Right lobe of liver (tissue), 6 donors: Measurements from ENCODE around the gene CAMTA1. TPM values are rescaled to one million over a fixed set of nuclear protein-coding genes. Genes with fewer than 3 reads are reported as not detected.

Experiments used
- ATAC-seq, 4 donors: fragments of 200-7000 bp; cut with Tn5 transposase; one replicate each; pipeline ENCODE4 v1.9.1; 2020; ENCODE audit warnings: mild to moderate bottlenecking in 4 of 4, moderate library complexity in 4 of 4
- DNase-seq, 3 donors: peaks; one replicate each; pipeline ENCODE4 v3.0.0-alpha.2; 2020
- H3K27ac ChIP-seq, 3 donors: fragments of 200-600 bp; one replicate each; pipeline ENCODE4 v1.8.0; 2022
- H3K27me3 ChIP-seq, 2 donors: fragments of 200-600 bp; one replicate each; pipeline ENCODE4 v1.8.0; 2022
- H3K36me3 ChIP-seq, 4 donors: fragments of 200-600 bp; sonication (generic) in 1 of 4; one replicate each; pipeline versions ENCODE4 v1.5.1 to v1.8.0; 2017 to 2022; ENCODE audit warnings: control low read depth in 1 of 4
- H3K4me1 ChIP-seq, 4 donors: fragments of 200-600 bp; sonication (generic) in 1 of 4; one replicate each; pipeline versions ENCODE4 v1.5.1 to v1.8.0; 2017 to 2022; ENCODE audit warnings: control low read depth in 1 of 4
- H3K4me3 ChIP-seq, 3 donors: fragments of 200-600 bp; one replicate each; pipeline ENCODE4 v1.8.0; 2022
- H3K9me3 ChIP-seq, 4 donors: fragments of 200-600 bp; sonication (generic) in 1 of 4; one replicate each; pipeline versions ENCODE4 v1.5.1 to v1.8.0; 2017 to 2022; ENCODE audit warnings: control low read depth in 1 of 4
- CTCF ChIP-seq, 4 donors: fragments of 200-600 bp in 3 of 4; fragments of 450-650 bp in 1 of 4; IDR thresholded peaks; one replicate each; pipeline versions ENCODE4 v1.5.1 to v1.8.0; 2016 to 2022; ENCODE audit warnings: antibody characterized with exemption in 4 of 4, mild to moderate bottlenecking in 2 of 4
- POLR2A ChIP-seq: fragments of 450-650 bp; IDR thresholded peaks from one replicate; pipeline ENCODE4 v1.6.1; 2017; ENCODE audit warnings: antibody characterized with exemption, mild to moderate bottlenecking
- WGBS: methylation state at CpG from one replicate; pipeline ENCODE4 v1.1.6; 2018; ENCODE audit warnings: low coverage, low lambda C conversion rate; ENCODE audit not compliant: insufficient coverage; ENCODE audit errors: missing lambda C conversion rate; 5-methylcytosine and 5-hydroxymethylcytosine counted together
- intact Hi-C, 2 donors: fragments of 100-400 bp; cut with DNase I; formaldehyde crosslinking; loops; one replicate each; pipeline versions ENCODE4 v1.11.2 to v1.14.1; 2022
- total RNA-seq, 6 experiments: library from RNA; depleted of rRNA in 2 of 6; stranded (reverse); fragments of >200 nt in 2 of 6; fragmentation: NEBNext Ultra II Directional in 3 of 6; extraction: Animal tissue kit (Norgen Biotek cat#: 25700) in 3 of 6; gene quantifications; one replicate each; pipeline versions ENCODE4 v1.1.0 to v1.2.4, GENCODE V29; 2016 to 2023
- donor health status: DM: no; HTN: yes; CAD: no.
- donor health status: DM: no; HTN: no; CAD: no.
- donor health status: DM: no; HTN: no; CAD: no.
- donor health status: DM: no; HTN: yes; CAD: no.
- donor health status: DM: no; HTN: yes; CAD: no.

CAMTA1 gene
- total RNA-seq, 6 experiments from 2014 or later: 32.3 to 49.4 (median 37.2) TPM

GRCh38 chr1:6870086-6870485 is 84.8 kb downstream of the CAMTA1 start:
- peaks cover 0 to 3% (median 0%) of the 10 kb centered on the region in 4 donors for H3K4me1 ChIP-seq
- ATAC-seq (no peak), DNase-seq (no peak)
- no peak for TF ChIP-seq POLR2A
- no peak for TF ChIP-seq CTCF (IDR thresholded peaks at IDR 0.05)
- H3K27me3 ChIP-seq: no peaks in the 10 kb centered on the region
- H3K27ac ChIP-seq: no peak overlapping the region
- intact Hi-C loops: no loop called here
- WGBS: 77% methylated on average over 6 of the region's 6 CpGs
- H3K36me3 ChIP-seq: peaks cover 0 to 4% (median 0%) of the 10 kb centered on the region in 4 donors
- no peaks in the 10 kb centered on the region for H3K9me3 ChIP-seq
- H3K4me3 ChIP-seq: no peak overlapping the region

- Histone ChIP-seq H3K27ac (no peak overlapping the region), H3K36me3 (peaks cover 0 to 4% (median 0%) of the 10 kb centered on the region in 4 donors), H3K4me1 (peaks cover 0 to 3% (median 0%) of the 10 kb centered on the region in 4 donors), H3K9me3 (no peaks in the 10 kb centered on the region), H3K27me3 (no peaks in the 10 kb centered on the region), H3K4me3 (no peak overlapping the region)
- no peak for TF ChIP-seq CTCF (IDR thresholded peaks at IDR 0.05)
- TF ChIP-seq POLR2A: no peak
- DNase-seq (no peak), ATAC-seq (no peak)
- intact Hi-C loops: no loop called here
These were observed 85.3 kb downstream of the CAMTA1 start for GRCh38 chr1:6870571-6870970.

- DNase-seq (no peak), ATAC-seq (no peak)
- Histone ChIP-seq H3K27ac (no peak overlapping the region), H3K4me3 (no peak overlapping the region), H3K4me1 (peaks cover 0 to 3% (median 0%) of the 10 kb centered on the region in 4 donors), H3K36me3 (peaks cover 0 to 4% (median 0%) of the 10 kb centered on the region in 4 donors), H3K9me3 (no peaks in the 10 kb centered on the region), H3K27me3 (no peaks in the 10 kb centered on the region)
- WGBS: 88% methylated on average over 3 of the region's 3 CpGs
- no peak for TF ChIP-seq POLR2A
- TF ChIP-seq CTCF (IDR thresholded peaks at IDR 0.05): no peak
- intact Hi-C loops: no loop called here
These were observed 86.2 kb downstream of the CAMTA1 start for GRCh38 chr1:6871300-6871972.

- intact Hi-C loops: no loop called here
- peaks cover 0 to 4% (median 0%) of the 10 kb centered on the region in 4 donors for H3K36me3 ChIP-seq
- ATAC-seq: peak; percentile 45 to 71 (median 62)
These were observed 87.5 kb downstream of the CAMTA1 start for GRCh38 chr1:6872573-6873261.

More at GRCh38 chr1:6872573-6873261, 87.5 kb downstream of the CAMTA1 start:
- Histone ChIP-seq H3K9me3 (no peaks in the 10 kb centered on the region), H3K27me3 (no peaks in the 10 kb centered on the region), H3K4me3 (no peak overlapping the region), H3K4me1 (peaks cover 0 to 3% (median 0%) of the 10 kb centered on the region in 4 donors), H3K27ac (no peak overlapping the region)
- TF ChIP-seq POLR2A: no peak
- no peak for TF ChIP-seq CTCF (IDR thresholded peaks at IDR 0.05)
- DNase-seq: no peak
- 30% methylated on average over 5 of the region's 5 CpGs for WGBS
